D721Med (cell line): ENCODE data around the gene CHMP2B.

Experiments
- DNase-seq: peaks from one replicate; pipeline ENCODE4 v3.0.0; 2011; ENCODE audit warnings: low spot score; ENCODE audit not compliant: insufficient read length
- FAIRE-seq: peaks from 2 replicates; lab custom pipeline; 2011; peaks lifted over from hg19 to GRCh38; lab: Jason Lieb, UNC
- TF ChIP-seq, protein P1 (sequence below): IDR thresholded peaks from 2 replicates; pipeline ENCODE4 v1.5.1; 2012; ENCODE audit warnings: mild to moderate bottlenecking, control low read depth; ENCODE audit not compliant: insufficient read depth; ENCODE audit errors: missing control alignments

Gene CHMP2B

DNA sequence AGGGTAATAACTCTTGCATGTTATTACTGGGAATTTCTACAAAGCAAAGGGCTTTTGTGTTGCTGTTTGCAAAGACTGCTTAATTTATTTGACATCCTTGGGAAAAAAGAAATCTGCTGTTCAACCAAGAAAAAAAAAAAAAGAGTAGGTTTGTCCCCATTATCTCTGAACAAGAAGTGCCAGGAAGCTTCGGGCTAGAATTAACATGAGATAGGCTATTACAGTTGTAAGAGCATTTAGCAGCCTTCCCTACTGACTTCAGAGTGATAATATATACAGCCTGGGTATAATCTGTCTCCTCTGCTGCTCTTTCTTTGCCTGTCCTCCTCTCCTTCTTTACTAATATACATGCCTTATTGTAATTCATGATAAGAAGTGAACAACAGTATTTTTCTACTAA is 23.3 kb upstream of the CHMP2B start:
- TF ChIP-seq, protein P1, sequence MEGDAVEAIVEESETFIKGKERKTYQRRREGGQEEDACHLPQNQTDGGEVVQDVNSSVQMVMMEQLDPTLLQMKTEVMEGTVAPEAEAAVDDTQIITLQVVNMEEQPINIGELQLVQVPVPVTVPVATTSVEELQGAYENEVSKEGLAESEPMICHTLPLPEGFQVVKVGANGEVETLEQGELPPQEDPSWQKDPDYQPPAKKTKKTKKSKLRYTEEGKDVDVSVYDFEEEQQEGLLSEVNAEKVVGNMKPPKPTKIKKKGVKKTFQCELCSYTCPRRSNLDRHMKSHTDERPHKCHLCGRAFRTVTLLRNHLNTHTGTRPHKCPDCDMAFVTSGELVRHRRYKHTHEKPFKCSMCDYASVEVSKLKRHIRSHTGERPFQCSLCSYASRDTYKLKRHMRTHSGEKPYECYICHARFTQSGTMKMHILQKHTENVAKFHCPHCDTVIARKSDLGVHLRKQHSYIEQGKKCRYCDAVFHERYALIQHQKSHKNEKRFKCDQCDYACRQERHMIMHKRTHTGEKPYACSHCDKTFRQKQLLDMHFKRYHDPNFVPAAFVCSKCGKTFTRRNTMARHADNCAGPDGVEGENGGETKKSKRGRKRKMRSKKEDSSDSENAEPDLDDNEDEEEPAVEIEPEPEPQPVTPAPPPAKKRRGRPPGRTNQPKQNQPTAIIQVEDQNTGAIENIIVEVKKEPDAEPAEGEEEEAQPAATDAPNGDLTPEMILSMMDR, result no peak
- FAIRE-seq (no peak), DNase-seq (no peak)

DNA sequence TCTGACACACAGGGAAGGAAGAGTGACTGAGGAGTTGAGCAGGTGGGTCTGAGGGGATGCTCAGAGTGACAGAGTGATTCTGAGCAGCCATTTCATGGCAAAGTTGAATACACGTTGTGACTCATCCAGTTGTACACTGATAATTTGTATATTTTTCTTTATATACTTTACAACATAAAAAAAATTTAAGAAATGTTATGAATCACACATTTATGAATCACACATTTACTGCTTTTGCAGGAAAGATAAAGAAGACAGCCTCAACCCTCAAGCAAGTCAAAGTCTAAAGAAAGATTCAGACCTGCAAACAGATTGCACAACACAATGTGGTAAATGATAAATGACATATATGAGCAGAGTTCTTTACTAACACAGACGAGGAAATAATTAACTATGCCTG is 21.0 kb upstream of the CHMP2B start:
- TF ChIP-seq, protein P1, result no peak
- DNase-seq, result no peak
- FAIRE-seq, result no peak

DNA sequence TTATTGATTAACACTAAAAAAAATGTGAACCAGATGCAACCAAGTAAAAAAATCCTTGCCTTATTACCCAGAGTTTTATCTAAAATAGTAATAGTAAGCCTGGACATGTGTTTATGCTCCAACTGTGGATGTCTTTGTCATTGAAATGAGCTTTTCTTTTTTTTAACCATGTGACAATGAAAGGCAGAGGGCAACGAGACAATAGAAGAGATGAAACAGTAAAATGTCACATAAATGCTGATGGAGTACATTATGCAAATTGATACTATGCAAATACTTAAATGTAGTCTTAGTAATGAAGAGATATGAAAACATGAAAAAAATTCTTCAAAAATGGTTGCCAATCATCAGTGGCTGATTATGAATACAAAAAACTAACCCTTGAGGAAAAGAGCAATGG is 20.5 kb upstream of the CHMP2B start:
- DNase-seq, result no peak
- TF ChIP-seq, protein P1, result no peak
- FAIRE-seq, result no peak

DNA sequence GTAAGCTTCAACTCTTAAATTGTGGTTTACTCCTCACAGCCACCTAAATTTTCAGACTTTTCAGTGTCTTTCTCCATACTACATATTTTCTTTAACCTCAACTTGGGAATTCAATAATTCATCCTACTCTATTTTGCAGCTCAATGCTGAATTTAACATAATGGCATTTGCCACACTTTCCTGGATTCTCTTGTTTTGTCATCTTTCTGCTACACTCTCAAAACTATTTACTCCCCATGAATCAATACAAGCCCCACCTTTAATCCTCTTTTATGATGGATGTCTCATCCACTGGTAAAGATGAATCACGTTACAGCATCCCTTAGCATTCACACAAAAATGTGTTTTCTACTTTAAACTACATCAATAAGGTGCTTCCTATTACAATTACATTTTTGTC is 19.6 kb upstream of the CHMP2B start:
- TF ChIP-seq, protein P1, result no peak
- no peak for FAIRE-seq
- DNase-seq, result no peak

DNA sequence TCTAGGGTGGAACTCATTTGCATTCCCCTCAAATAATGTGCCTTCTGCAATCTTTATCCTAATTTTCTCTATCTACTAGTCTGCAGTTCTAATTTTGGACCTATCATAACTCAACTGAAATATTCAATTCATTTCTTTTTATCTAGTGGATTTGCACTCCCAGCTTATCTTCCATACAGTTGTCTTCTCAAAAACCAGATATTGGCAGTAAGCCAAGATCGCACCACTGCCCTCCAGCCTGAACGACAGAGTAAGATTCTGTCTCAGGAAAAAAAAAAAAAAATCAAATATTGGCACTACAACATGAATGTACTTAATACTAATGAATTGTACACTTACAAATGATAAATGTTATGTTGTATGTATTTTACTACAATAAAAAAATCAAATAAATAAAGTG is 18.0 kb upstream of the CHMP2B start:
- DNase-seq (no peak), FAIRE-seq (no peak)
- TF ChIP-seq, protein P1, result no peak

DNA sequence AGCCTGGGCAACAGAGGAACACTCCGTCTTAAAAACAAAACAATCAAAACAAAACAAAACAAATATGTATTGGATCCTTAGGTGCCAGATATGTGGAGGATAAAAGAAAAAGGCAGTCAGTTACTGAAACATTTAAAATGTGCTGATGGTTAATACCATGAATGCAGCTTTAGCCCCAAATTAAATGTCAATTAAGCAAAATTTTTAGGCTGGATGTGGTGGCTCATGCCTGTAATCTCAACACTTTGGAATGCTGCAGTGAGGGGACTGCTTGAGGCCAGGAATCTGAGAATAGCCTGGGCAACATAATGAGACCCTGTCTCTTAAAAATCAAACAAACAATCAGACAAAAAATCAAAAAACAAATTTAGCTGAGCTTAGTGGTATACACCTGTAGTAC is 8.5 kb upstream of the CHMP2B start:
- DNase-seq (no peak), FAIRE-seq (no peak)
- TF ChIP-seq, protein P1, result no peak

DNA sequence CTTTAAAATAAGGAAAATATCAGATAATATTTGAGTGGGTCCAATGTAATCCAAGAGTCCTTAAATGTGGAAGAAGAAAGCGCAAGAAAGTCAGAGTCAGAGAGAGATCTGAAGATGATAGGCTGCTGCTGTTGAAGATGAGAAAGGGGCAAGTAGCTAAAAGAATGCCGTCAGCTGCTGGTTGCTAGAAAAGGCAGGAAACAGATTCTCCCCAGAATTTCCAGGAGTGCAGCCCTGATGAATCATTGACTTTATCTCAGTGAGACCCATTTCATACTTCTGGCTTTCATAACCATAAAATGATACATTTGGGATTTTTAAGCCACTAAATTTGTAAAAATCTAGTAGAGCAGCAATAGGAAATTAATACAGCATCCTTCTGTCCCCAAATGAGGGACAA is 7.5 kb upstream of the CHMP2B start:
- no peak for DNase-seq
- TF ChIP-seq, protein P1, result no peak

More for the DNA sequence above, 7.5 kb upstream of the CHMP2B start:
- FAIRE-seq, result no peak
